HG02852 (cell line): ENCODE data around the gene TMEM176A.

ENCODE experiments used
- ATAC-seq: cut with Tn5 transposase; IDR thresholded peaks from one replicate; pipeline ENCODE4 v1.9.1; 2021; ENCODE audit warnings: mild to moderate bottlenecking, moderate library complexity; ENCODE audit not compliant: unreplicated experiment

The TMEM176A gene

GRCh38 chr7:150846291-150847115 lies 45.9 kb downstream of the TMEM176A start:
- ATAC-seq: no peak

GRCh38 chr7:150847536-150847935 lies 47.0 kb downstream of the TMEM176A start:
- no peak for ATAC-seq

- no peak for ATAC-seq
Observed at GRCh38 chr7:150848111-150848510, 47.5 kb downstream of the TMEM176A start.

GRCh38 chr7:150848561-150849115 lies 48.1 kb downstream of the TMEM176A start:
- no peak for ATAC-seq

- ATAC-seq: no peak
Observed at GRCh38 chr7:150849204-150849775, 48.7 kb downstream of the TMEM176A start.

- no peak for ATAC-seq
Observed at GRCh38 chr7:150850273-150850672, 49.7 kb downstream of the TMEM176A start.

- ATAC-seq: no peak
Observed at GRCh38 chr7:150851492-150852370, 51.2 kb downstream of the TMEM176A start.

GRCh38 chr7:150852371-150852905 lies 51.9 kb downstream of the TMEM176A start, which contains the start of gene AOC1:
Gene AOC1 (plus strand): TSS chr7:150852517. CDS start chr7:150856471, 3,954 bp downstream.
- no peak for ATAC-seq

GRCh38 chr7:150854066-150855000 lies 53.8 kb downstream of the TMEM176A start:
- no peak for ATAC-seq
